HG03565 (cell line): Measurements from ENCODE around the gene TMA16.

Experiments
- ATAC-seq: cut with Tn5 transposase; IDR thresholded peaks from one replicate; pipeline ENCODE4 v1.9.1; 2021; ENCODE audit warnings: mild to moderate bottlenecking, moderate library complexity; ENCODE audit not compliant: unreplicated experiment

TMA16 gene

GRCh38 chr4:163558539-163559044, 64.1 kb downstream of the TMA16 start:
- ATAC-seq: peak; percentile 46

- ATAC-seq: no peak
These were observed 68.0 kb downstream of the TMA16 start for GRCh38 chr4:163562496-163562895.

- no peak for ATAC-seq
These were observed 69.1 kb downstream of the TMA16 start for GRCh38 chr4:163563592-163563991.

- no peak for ATAC-seq
These were observed 69.8 kb downstream of the TMA16 start for GRCh38 chr4:163564221-163564720.

GRCh38 chr4:163565226-163566135, 71.0 kb downstream of the TMA16 start:
- ATAC-seq: no peak

GRCh38 chr4:163566257-163566796, 71.8 kb downstream of the TMA16 start:
- ATAC-seq: no peak

- ATAC-seq: peak; percentile 93
These were observed 74.4 kb downstream of the TMA16 start for GRCh38 chr4:163568843-163569242.
